HG03108 (cell line): ENCODE data around the gene ANO8.
"Not testable (repeated sequence)": the region's sequence is repeated elsewhere in the genome, so short reads cannot be mapped to it uniquely, and the experiment has no call there.

ENCODE experiments used
- ATAC-seq: cut with Tn5 transposase; IDR thresholded peaks from one replicate; pipeline ENCODE4 v1.9.1; 2021; ENCODE audit warnings: moderate library complexity; ENCODE audit not compliant: unreplicated experiment

ANO8 gene

GRCh38 chr19:17311455-17312188 lies 23.0 kb downstream of the ANO8 start:
- no peak for ATAC-seq

DNA sequence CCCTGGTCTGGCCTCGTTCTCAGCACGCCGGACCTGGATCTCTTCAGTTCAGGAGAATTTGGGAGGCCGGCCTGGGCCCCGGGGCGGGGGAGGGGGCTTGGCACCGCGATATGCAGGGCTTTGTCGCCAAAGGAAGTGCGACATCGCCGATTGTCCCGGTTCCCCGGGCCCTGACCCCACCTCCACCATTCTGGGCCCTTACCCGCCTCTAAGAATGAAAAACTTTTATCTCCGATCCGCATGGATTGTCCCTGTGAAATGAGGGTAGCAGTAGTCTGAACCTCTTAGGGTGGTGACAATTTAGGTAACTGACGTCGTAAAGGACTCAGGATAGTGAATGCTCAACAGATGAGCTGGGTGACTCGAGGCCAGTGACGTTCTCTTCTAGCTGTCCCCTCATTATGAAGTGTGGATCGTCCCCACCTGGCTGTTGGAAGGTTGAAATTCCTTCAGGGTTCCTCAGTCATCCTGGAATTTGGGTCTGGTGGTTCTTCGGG lies 24.6 kb downstream of the ANO8 start:
- ATAC-seq, result no peak

DNA sequence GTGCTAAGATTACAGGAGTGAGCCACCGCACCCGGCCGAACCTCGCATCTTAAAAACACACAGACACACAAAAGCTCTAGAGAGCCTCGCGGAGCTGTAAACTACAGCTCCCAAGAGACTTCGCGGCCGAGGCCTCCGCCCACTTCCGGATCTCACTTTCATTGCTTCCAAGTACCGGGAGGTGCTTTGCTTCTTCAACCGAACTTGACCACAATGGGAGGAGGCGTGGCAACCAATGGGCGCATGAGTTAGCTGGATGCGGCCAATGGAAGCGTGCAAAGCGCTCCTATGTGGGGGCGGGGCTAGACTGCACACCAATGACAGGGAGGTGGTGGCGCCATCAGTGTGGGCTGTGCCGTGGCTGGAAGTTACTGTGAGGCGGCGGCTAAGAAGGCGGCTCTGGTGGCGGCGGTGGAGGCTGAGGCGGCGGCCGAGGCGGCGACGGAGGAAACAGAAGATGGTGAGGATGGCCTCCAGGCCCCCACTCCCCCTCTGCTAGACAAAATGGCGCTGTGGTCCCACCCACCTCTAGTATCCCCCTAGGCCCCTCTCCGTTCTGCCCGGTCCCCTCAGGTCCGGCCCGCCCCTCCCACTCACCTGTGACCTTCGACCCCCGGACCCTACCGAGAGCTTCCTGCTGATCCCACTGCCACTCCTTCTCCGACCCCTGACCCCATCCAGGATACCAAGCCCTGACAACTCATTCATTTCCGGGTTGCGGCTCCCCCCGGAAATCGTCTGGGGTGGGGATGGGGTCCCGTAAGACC lies 25.3 kb downstream of the ANO8 start, which contains the start of gene DDA1:
Gene DDA1 (plus strand): TSS at position 366 of the 767 bp plus-strand sequence. CDS start 92 bp downstream, at position 458.
- ATAC-seq, result peak; percentile 45

- no peak for ATAC-seq
These were observed 26.7 kb downstream of the ANO8 start for GRCh38 chr19:17307876-17308377.

DNA sequence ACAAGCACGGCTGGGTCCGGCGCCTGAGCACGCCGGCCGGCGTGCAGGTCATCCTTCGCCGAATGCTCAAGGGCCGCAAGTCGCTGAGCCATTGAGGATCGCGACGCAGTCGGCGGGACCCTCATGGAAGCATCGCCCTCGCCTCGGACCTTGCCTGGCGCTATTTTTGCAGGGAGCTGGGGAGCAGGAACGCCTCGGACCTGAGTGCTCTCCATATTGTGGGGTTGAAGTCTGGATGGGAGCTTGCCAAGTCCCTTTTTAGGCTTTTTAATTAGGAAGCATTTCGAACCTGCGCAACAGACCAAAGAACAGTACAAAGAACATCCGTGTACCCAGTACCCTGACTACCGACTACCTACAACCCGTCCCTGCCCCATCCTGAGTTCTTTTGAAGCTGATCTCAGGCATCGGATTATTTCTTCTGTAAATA lies 28.4 kb downstream of the ANO8 start:
- no peak for ATAC-seq

GRCh38 chr19:17305517-17306284 lies 29.0 kb downstream of the ANO8 start, which contains the start of gene MRPL34:
MRPL34 (plus strand) TSS chr19:17305872; CDS start chr19:17305893, 21 bp downstream.
- ATAC-seq, result peak; percentile 63

GRCh38 chr19:17305216-17305516 lies 29.5 kb downstream of the ANO8 start:
- ATAC-seq, result no peak

- ATAC-seq, result no peak
These were observed 30.1 kb downstream of the ANO8 start for GRCh38 chr19:17304386-17305215.

- ATAC-seq, result no peak
These were observed 30.8 kb downstream of the ANO8 start for GRCh38 chr19:17303940-17304267.

GRCh38 chr19:17303167-17303939 lies 31.3 kb downstream of the ANO8 start, which contains the start of gene ABHD8:
ABHD8 (minus strand) TSS chr19:17303425; CDS start chr19:17301616, 1,809 bp downstream.
- ATAC-seq, result peak; percentile 55

DNA sequence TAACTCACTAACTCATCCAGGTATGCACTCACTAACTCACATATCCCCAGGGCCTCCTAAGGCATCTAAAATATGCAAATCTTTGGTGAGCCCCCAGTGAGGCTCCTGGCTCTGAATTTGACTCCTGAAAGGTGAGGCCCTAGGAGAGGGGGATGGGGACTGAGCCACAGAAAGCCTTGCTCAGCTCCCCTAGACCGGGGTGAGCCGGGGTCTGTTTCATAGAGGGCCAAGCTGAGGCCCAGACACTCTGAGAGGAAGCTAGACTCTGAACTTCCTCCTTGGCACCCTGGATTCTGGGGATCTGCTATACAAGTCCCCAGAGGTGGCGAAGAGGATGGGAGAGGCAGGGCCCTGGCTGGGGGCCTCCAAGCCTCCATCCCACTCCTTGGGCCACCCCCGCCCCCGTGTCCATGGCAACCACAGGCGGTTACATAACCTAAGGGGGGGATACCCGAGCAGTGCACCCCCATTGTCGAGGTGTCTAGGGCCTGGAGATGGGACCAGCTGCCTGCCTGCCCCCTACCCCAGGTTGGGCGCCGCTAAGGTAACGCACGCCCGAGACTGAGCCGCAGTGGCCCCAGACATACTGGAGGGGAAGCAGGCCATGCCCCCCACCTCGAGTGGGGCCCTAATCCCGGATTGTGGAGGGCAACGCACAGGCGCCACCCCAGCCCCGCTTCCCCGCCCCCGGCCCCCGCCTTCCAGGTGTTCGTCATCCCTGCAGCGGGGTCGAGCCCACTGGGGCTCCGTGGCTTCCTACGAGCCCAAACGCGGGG lies 32.1 kb downstream of the ANO8 start:
- no peak for ATAC-seq

DNA sequence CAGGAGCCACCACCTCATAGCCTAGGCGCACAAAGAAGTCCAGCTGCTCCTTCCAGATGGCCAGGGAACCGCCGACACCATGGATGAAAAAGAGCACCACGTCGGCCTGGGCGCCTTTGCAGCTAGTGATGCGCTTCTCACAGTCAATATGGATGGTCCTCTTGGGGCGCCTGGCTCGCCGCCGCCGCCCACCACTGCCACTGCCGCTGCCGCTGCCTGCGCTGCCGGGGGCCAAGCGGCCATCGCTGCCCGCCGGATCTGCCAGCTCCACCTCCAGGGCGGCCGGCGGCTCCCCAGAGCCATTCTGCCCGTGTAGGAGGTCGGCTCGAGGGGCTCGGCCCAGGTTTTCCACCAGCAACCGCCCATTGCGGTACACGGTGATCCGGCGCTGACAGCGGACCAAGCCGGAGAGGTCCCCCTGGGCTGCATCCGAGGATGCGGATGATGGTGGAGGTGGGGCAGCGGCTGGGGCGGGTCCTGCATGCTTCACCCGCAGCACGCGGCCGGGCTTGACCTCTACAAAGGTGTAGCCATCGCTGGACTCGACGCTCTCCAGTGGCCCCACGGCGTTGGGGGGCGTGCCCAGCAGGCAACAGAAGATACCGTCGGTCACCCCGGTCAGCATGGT lies 33.5 kb downstream of the ANO8 start:
- no peak for ATAC-seq

GRCh38 chr19:17296976-17297375 lies 37.7 kb downstream of the ANO8 start:
- ATAC-seq, result no peak

GRCh38 chr19:17296273-17296672 lies 38.4 kb downstream of the ANO8 start:
- no peak for ATAC-seq

GRCh38 chr19:17295551-17295950 lies 39.1 kb downstream of the ANO8 start:
- not testable (repeated sequence) for ATAC-seq

DNA sequence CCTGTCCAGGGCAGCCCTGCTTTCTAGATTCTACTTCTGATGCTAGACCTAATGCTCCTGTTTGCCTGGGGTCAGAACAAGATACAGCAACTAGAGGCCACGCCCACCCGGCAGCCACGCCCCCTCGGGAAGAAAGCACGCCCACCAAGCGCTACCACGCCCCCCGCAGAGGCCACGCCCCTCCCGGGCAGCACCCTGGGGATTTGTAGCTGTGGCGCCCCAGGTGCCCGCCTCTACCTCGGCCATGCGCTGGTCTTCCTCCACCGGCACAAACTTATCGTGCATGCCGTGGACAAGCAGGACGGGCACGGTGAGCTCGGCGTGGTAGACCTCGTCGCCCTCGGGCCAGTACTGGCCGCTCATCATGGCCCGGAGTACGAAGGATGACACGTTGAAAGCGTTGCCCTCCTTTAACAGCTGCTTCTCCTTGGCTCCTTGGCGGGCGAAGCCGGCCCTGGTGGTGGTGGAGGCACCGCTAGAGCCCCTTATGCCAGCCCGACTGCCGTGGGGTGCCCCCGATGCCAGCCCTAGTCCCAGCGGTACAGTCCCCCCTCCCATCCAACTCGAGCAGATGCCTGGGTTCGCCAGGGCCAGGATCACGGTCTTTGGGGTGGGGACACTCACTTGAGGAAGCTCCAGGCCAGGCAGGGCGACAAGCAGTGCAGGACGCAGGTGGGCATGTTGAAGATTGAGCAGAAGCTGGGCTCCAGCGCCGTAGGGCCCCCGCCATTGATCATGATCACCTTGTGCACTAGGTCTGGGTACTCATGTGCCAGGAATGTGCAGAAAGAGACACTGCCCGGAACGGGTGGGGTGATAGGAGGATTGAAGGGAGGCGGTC lies 40.4 kb downstream of the ANO8 start:
- ATAC-seq, result no peak

- no peak for ATAC-seq
These were observed 41.0 kb downstream of the ANO8 start for GRCh38 chr19:17293605-17294004.
